Tibial nerve (tissue), 4 donors: ENCODE results near the gene PTCH1. TPM values are rescaled to one million over a fixed set of nuclear protein-coding genes. Genes with fewer than 3 reads are reported as not detected.

ENCODE experiments used
- DNase-seq, 2 donors: peaks; one replicate each; pipeline ENCODE4 v3.0.0-alpha.2; 2019; ENCODE audit warnings: low spot score in 2 of 2
- H3K27ac ChIP-seq, 4 donors: fragments of 200-600 bp; sonication (generic) in 3 of 4; one replicate each; pipeline ENCODE4 v1.5.1; 2017 to 2019; ENCODE audit warnings: mild to moderate bottlenecking in 1 of 4
- H3K27me3 ChIP-seq, 2 donors: fragments of 200-600 bp; sonication (generic) in 1 of 2; one replicate each; pipeline versions ENCODE4 v1.5.1 to v1.6.0; 2017 to 2019
- H3K36me3 ChIP-seq, 3 donors: fragments of 200-600 bp; sonication (generic); one replicate each; pipeline ENCODE4 v1.5.1; 2018 to 2019
- H3K4me1 ChIP-seq, 4 donors: fragments of 200-600 bp; sonication (generic) in 3 of 4; one replicate each; pipeline ENCODE4 v1.5.1; 2017 to 2019
- H3K4me3 ChIP-seq, 4 donors: fragments of 200-600 bp; sonication (generic) in 3 of 4; one replicate each; pipeline ENCODE4 v1.5.1; 2017 to 2019; ENCODE audit warnings: mild to moderate bottlenecking in 1 of 4, moderate library complexity in 1 of 4
- H3K9me3 ChIP-seq, 4 donors: fragments of 200-600 bp; sonication (generic) in 3 of 4; one replicate each; pipeline ENCODE4 v1.5.1; 2017 to 2019
- CTCF ChIP-seq, 5 experiments: fragments of 200-600 bp in 3 of 5; fragments of 450-650 bp in 2 of 5; sonication (generic) in 3 of 5; IDR thresholded peaks; one replicate each; pipeline ENCODE4 v1.5.1; 2016 to 2019; ENCODE audit warnings: antibody characterized with exemption in 5 of 5, mild to moderate bottlenecking in 3 of 5, moderate library complexity in 2 of 5
- EP300 ChIP-seq, 2 donors: sonication (generic); formaldehyde crosslinking; IDR thresholded peaks; one replicate each; pipeline ENCODE4 v1.6.1; 2017; ENCODE audit warnings: antibody characterized with exemption in 2 of 2, mild to moderate bottlenecking in 1 of 2
- POLR2A ChIP-seq, 2 donors: fragments of 450-650 bp; IDR thresholded peaks; one replicate each; pipeline ENCODE4 v1.6.1; 2017; ENCODE audit warnings: antibody characterized with exemption in 2 of 2, mild to moderate bottlenecking in 2 of 2, moderate library complexity in 2 of 2
- WGBS, 2 donors: methylation state at CpG; one replicate each; pipeline ENCODE4 v1.1.5; 2018; 5-methylcytosine and 5-hydroxymethylcytosine counted together
- total RNA-seq, 4 donors: library from RNA; depleted of rRNA; stranded (reverse); fragments of >200 nt; gene quantifications; one replicate each; pipeline ENCODE4 v1.1.0, GENCODE V29; 2016

PTCH1 gene
- total RNA-seq, 4 donors from 2014 or later, result 39.0 to 173 (median 86.6) TPM

GRCh38 chr9:95441081-95441480 lies 75.7 kb downstream of the PTCH1 start:
- Histone ChIP-seq H3K4me3 (no peak overlapping the region), H3K9me3 (no peaks in the 10 kb centered on the region), H3K36me3 (peaks cover 0 to 22% (median 0%) of the 10 kb centered on the region in 3 donors), H3K27ac (no peak overlapping the region), H3K4me1 (no peaks in the 10 kb centered on the region), H3K27me3 (no peaks in the 10 kb centered on the region)
- 82% methylated on average over 9 of the region's 9 CpGs for WGBS, 2 donors
- DNase-seq, result no peak
- TF ChIP-seq POLR2A (IDR thresholded peaks at IDR 0.05) (no peak), EP300 (IDR thresholded peaks at IDR 0.05) (no peak), CTCF (IDR thresholded peaks at IDR 0.05) (no peak)

DNA sequence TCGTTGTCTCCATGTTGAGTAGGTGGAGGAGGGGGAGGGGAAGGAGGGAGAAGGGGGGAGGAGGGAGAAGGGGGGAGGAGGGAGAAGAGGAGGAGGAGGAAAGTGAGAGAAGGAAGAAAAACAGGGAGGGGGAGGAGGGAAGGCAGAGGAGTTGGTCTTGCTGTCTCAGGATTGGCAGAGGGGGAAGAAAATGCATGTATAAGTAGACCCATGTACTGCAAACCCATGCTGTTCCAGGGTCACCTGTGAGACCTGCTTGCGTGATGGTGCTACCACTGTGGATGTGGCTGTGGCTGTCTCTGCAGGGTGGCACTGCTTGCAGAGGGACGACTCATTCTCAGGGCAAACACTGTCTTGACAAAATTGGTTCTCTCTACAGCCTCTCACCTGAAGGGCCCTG lies 76.3 kb downstream of the PTCH1 start:
- Histone ChIP-seq H3K9me3 (no peaks in the 10 kb centered on the region), H3K27ac (no peak overlapping the region), H3K36me3 (peaks cover 0 to 16% (median 0%) of the 10 kb centered on the region in 3 donors), H3K4me3 (no peak overlapping the region), H3K27me3 (no peaks in the 10 kb centered on the region), H3K4me1 (no peaks in the 10 kb centered on the region)
- TF ChIP-seq CTCF (IDR thresholded peaks at IDR 0.05) (no peak), POLR2A (IDR thresholded peaks at IDR 0.05) (no peak), EP300 (IDR thresholded peaks at IDR 0.05) (no peak)
- WGBS, 2 donors, result 66 to 73% methylated on average over 3 of the region's 3 CpGs
- no peak for DNase-seq

DNA sequence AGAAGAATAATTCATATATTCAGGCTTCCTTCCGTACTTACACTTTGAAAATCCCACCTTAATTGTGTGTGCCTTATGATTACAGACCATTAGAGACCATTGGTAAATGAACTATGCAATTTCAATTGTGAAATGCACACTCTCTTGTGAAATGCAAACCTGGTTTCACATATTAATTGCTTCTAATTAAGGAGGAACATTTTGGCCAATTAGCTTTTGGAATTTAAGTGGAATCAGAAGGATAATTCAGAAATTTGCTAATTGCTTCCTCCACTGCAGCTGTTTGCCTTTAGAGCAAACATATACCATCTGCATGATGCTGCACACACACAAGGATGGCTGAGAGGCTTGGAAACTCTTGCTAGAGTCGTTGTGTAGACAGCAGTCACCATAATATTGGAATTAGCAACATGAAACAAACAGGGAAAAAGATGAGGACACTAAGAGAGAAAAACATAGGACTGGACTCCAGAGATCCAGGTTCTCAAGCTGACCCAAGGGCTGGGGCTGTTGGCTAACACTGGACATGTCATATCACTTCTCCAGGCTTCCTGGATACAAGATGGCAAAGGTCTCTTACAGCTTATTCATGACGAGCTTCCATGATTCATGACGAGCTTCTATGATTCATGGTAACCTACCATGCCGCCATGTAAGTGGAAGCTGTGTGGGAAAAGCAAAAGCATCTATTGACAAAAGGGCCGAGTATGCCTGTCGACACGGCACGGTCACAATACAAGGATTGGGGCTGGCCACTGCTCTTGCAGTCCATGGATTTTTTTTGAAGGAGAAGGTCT lies 78.0 kb downstream of the PTCH1 start:
- H3K9me3 ChIP-seq, result no peaks in the 10 kb centered on the region
- no peaks in the 10 kb centered on the region for H3K4me1 ChIP-seq
- no peak for DNase-seq
- TF ChIP-seq CTCF (IDR thresholded peaks at IDR 0.05) (no peak), EP300 (IDR thresholded peaks at IDR 0.05) (no peak), POLR2A (IDR thresholded peaks at IDR 0.05) (no peak)
- H3K4me3 ChIP-seq, result no peak overlapping the region
- H3K27ac ChIP-seq, result no peak overlapping the region
- no peaks in the 10 kb centered on the region for H3K27me3 ChIP-seq
- no peaks in the 10 kb centered on the region for H3K36me3 ChIP-seq
- 89 to 91% methylated on average over 9 of the region's 9 CpGs for WGBS, 2 donors

GRCh38 chr9:95437559-95437958 lies 79.2 kb downstream of the PTCH1 start:
- no peak for TF ChIP-seq POLR2A (IDR thresholded peaks at IDR 0.05)
- no peak for TF ChIP-seq EP300 (IDR thresholded peaks at IDR 0.05)
- no peak for TF ChIP-seq CTCF (IDR thresholded peaks at IDR 0.05)
- Histone ChIP-seq H3K27ac (no peak overlapping the region), H3K9me3 (no peaks in the 10 kb centered on the region), H3K4me1 (no peaks in the 10 kb centered on the region), H3K4me3 (no peak overlapping the region), H3K27me3 (no peaks in the 10 kb centered on the region), H3K36me3 (no peaks in the 10 kb centered on the region)
- DNase-seq, result no peak
- 84 to 94% methylated on average over 6 of the region's 6 CpGs for WGBS, 2 donors

DNA sequence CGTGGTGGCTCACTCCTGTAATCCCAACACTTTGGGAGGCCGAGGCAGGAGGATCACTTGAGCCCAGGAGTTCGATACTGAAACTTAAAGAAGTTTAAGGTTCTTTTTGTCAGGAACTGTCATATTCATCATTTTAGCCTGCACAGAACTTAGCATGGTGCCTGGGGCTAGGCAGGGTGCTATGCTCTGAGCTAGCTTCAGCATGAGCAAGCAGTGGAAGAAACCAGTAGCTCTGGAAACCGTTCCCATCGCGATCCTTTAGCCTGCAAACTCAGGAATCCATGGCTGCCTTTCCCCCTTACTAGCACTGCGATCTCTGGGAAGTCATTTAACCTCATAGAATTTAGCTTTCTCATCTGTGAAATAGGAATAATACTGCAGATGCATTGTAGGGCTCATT lies 80.4 kb downstream of the PTCH1 start:
- Histone ChIP-seq H3K4me1 (no peaks in the 10 kb centered on the region), H3K9me3 (no peaks in the 10 kb centered on the region), H3K36me3 (no peaks in the 10 kb centered on the region), H3K27me3 (no peaks in the 10 kb centered on the region), H3K27ac (no peak overlapping the region), H3K4me3 (no peak overlapping the region)
- TF ChIP-seq EP300 (IDR thresholded peaks at IDR 0.05) (no peak), POLR2A (IDR thresholded peaks at IDR 0.05) (no peak), CTCF (IDR thresholded peaks at IDR 0.05) (no peak)
- 97 to 98% methylated on average over 7 of the region's 7 CpGs for WGBS, 2 donors
- no peak for DNase-seq
